Cardiac muscle cell (in vitro differentiated cells and primary cell): ENCODE measurements around the gene SLC35G3. TPM values are rescaled to one million over a fixed set of nuclear protein-coding genes. Genes with fewer than 3 reads are reported as not detected.

Experiments used
- DNase-seq, 2 donors: peaks; one replicate each; pipeline versions ENCODE4 v3.0.0 to v3.0.0-alpha.2; 2010 to 2017; ENCODE audit warnings: low read depth in 1 of 2, low spot score in 1 of 2
- H3K27ac ChIP-seq: fragments of 200-600 bp; sonication (generic); 2 replicates; pipeline ENCODE4 v1.5.1; 2016
- H3K27me3 ChIP-seq: fragments of 200-600 bp; sonication (generic); 2 replicates; pipeline ENCODE4 v1.6.0; 2016; ENCODE audit warnings: control low read depth
- H3K36me3 ChIP-seq: fragments of 200-600 bp; sonication (generic); 2 replicates; pipeline ENCODE4 v1.5.1; 2016; ENCODE audit warnings: control low read depth
- H3K4me1 ChIP-seq: fragments of 200-600 bp; sonication (generic); 2 replicates; pipeline ENCODE4 v1.8.1; 2017; ENCODE audit warnings: low read depth, mild to moderate bottlenecking, mixed run types
- H3K4me3 ChIP-seq: fragments of 200-600 bp; sonication (generic); 2 replicates; pipeline ENCODE4 v1.5.1; 2016; ENCODE audit warnings: mild to moderate bottlenecking
- H3K9me3 ChIP-seq: fragments of 200-600 bp; sonication (generic); 2 replicates; pipeline ENCODE4 v1.5.1; 2017; ENCODE audit warnings: low read depth, mild to moderate bottlenecking, control low read depth
- polyA plus RNA-seq: library from polyadenylated mRNA; unstranded; fragments of >200 nt; fragmentation: Nextera tagmentation; extraction: Ambion mirVana; gene quantifications from 2 replicates; pipeline ENCODE4 v1.2.1, GENCODE V29; 2016
- total RNA-seq: library from RNA; depleted of rRNA; stranded (reverse); fragments of >200 nt; gene quantifications from 2 replicates; pipeline ENCODE4 v1.2.3, GENCODE V29; 2016
- TF ChIP-seq, protein P1 (sequence below): IDR thresholded peaks from 2 replicates; pipeline ENCODE4 v1.5.1; 2012; ENCODE audit warnings: low read depth, mild to moderate bottlenecking, low read length

Gene SLC35G3
- total and polyA plus RNA-seq, 2 experiments from 2014 or later = 0.65 TPM; not detected in 1

DNA sequence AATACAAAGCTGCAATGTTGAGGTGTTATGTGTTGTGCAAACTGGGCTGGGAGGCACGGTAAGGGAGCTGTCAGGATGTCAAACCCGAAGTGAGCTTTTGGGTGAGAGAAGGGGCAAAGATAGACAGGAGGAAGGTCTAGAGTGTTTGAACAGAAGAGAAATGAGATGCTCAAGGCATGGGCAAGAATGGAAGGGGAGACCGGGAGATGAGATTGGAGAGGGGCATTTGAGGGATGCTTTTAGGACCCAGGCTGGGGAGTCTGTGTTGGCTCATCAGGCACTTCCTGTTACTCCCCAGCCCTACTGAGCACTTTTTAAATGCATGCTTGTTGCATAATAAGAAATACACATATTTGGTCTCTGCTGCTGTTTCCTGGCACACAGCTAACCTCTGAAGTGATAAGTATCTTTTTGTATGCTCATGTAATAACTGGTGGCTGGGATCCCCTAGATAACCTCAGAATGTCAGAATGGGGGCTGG, 32.9 kb downstream of the SLC35G3 start:
- peak in 1 of 2 donors; percentile 34 for DNase-seq
- Histone ChIP-seq H3K4me3 (no peak overlapping the region), H3K36me3 (peaks cover 80% of the 10 kb centered on the region), H3K4me1 (no peaks in the 10 kb centered on the region), H3K9me3 (no peaks in the 10 kb centered on the region), H3K27me3 (no peaks in the 10 kb centered on the region), H3K27ac (no peak overlapping the region)
- TF ChIP-seq, protein P1, sequence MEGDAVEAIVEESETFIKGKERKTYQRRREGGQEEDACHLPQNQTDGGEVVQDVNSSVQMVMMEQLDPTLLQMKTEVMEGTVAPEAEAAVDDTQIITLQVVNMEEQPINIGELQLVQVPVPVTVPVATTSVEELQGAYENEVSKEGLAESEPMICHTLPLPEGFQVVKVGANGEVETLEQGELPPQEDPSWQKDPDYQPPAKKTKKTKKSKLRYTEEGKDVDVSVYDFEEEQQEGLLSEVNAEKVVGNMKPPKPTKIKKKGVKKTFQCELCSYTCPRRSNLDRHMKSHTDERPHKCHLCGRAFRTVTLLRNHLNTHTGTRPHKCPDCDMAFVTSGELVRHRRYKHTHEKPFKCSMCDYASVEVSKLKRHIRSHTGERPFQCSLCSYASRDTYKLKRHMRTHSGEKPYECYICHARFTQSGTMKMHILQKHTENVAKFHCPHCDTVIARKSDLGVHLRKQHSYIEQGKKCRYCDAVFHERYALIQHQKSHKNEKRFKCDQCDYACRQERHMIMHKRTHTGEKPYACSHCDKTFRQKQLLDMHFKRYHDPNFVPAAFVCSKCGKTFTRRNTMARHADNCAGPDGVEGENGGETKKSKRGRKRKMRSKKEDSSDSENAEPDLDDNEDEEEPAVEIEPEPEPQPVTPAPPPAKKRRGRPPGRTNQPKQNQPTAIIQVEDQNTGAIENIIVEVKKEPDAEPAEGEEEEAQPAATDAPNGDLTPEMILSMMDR = no peak

DNA sequence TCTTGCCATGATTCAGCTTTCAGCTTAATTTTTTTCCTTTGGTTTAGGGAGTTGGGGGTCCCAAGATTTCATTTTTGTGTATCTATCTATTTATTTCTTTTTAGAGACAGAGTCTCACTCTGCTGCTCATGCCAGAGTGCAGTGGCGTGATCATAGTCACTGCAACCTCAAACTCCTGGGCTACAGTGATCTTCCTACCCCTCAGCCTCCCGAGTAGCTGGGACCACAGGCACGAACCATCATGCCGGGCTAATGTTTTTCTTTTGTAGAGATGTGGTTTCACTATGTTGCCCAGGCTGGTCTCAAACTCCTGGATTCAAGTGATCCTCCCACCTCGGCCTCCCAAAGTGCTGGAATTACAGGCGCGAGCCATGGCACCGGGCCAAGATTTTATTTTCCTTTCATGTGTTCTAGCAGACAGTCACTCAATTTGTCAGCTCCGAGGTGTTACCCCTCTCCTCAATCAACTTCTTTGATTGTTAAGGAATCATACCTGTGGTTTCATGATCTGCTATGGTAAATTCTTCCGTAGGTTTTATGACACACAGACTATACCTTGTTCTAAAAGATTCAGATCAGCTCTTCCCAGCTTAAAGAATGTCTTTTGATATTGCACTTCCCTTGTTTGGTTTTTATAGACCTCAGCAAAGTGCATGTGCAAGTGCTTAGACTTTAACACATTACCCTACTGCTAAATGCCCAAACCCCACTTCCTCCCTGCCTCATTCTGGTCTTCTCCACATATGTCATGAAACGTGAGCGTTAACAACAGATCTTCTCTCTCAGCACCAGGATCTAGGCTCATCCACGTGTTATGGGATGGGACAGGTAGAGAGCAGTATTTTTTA, 33.6 kb downstream of the SLC35G3 start:
- TF ChIP-seq, protein P1 = no peak
- no peak for DNase-seq
- Histone ChIP-seq H3K27me3 (no peaks in the 10 kb centered on the region), H3K27ac (no peak overlapping the region), H3K9me3 (no peaks in the 10 kb centered on the region), H3K4me3 (no peak overlapping the region), H3K36me3 (peaks cover 82% of the 10 kb centered on the region), H3K4me1 (no peaks in the 10 kb centered on the region)

DNA sequence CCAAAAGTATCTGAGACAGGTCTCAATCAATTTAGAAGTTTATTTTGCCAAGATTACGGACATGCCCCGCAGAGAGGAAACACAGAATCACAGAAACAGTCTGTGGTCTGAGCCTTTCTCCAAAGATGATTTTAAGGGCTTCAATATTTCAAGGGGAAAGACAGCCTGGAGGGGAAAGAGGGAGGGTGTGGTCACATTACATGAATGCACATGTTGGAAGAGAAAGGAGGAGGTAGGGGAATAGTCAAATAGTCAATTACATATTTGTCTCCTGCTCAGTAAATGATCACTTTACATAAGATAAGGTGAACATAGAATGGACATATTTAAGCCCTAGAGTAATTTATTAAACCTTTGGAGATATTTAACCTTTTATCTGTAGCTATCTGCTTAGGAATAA, 34.3 kb downstream of the SLC35G3 start:
- H3K4me3 ChIP-seq = no peak overlapping the region

DNA sequence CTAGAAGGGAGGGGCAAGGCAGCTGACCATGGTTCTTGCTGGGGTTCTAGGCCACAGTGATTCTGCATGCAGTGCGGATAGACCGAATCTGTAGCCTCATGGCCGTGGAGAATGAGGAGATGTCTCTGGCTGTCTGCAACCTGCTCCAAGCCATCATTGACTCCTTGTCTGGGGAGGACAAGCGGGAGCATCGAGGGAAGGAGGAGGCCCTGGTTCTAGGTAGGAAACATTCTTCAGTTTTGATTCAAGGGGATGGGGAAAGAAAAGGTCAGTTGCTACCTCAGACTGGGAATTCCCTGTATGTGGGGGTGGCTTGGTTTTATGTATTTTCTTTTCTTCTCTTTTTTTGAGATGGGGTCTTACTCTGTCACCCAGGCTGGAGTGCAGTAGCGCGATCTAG, 38.9 kb downstream of the SLC35G3 start:
- H3K27me3 ChIP-seq = no peaks in the 10 kb centered on the region
- H3K4me1 ChIP-seq = peaks cover 2% of the 10 kb centered on the region
- no peak for DNase-seq
- H3K27ac ChIP-seq = no peak overlapping the region
- H3K4me3 ChIP-seq = no peak overlapping the region
- H3K9me3 ChIP-seq = no peaks in the 10 kb centered on the region
- TF ChIP-seq, protein P1 = no peak
- H3K36me3 ChIP-seq = peaks cover 90% of the 10 kb centered on the region

More for the DNA sequence above, 34.3 kb downstream of the SLC35G3 start:
- DNase-seq = no peak
- no peaks in the 10 kb centered on the region for H3K27me3 ChIP-seq
- TF ChIP-seq, protein P1 = no peak
- H3K27ac ChIP-seq = no peak overlapping the region
- H3K4me1 ChIP-seq = no peaks in the 10 kb centered on the region
- peaks cover 82% of the 10 kb centered on the region for H3K36me3 ChIP-seq
- H3K9me3 ChIP-seq = no peaks in the 10 kb centered on the region

DNA sequence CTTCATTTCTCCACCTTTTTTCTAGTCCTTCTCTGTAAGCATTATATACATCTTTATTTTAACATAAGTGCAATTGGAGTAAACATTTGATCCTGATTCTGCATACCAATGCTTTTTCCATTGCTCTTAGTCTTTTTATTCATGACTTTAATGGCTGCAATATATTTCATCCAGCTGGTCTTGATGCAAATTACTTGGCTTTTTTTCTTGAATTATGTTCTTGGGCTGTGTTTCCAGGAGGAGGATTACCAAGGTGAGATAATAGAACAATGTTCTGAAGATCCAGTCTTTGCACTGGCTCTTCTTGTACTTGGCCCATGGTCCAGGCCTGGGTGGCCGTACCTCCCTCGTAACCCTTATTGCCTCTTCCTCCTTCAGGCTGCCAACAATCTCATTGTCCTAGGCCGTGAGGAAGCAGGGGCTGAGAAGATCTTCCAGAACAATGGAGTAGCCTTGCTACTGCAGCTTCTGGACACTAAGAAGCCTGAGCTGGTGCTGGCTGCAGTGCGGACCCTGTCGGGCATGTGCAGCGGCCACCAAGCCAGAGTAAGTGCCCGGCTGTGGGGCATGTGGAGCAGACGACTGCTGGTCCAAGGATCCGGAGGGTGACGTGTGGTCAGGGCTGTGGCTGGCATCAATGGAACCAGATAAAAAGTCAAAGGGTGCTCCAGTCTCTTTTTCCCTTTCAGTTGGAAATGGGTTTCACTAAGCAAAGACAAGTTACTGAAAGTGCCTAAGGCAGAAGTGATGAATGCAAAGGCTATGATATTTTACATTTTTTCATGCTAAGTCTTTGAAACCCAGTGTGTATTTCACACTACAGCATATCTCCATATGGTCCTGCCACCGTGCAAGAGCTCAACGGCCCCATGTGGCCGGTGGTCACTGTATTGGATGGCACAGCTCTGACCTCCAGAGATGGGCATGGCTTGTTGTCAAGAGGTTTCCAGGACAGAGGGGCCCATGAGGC, 39.7 kb downstream of the SLC35G3 start:
- no peak for DNase-seq
- H3K4me1 ChIP-seq = peaks cover 10% of the 10 kb centered on the region
- peaks cover 84% of the 10 kb centered on the region for H3K36me3 ChIP-seq
- TF ChIP-seq, protein P1 = no peak
- no peak overlapping the region for H3K27ac ChIP-seq
- H3K4me3 ChIP-seq = no peak overlapping the region
- no peaks in the 10 kb centered on the region for H3K27me3 ChIP-seq
- no peaks in the 10 kb centered on the region for H3K9me3 ChIP-seq
